ENCODE results near the gene IMPDH2.

IMPDH2 gene

GRCh38 chr3:48990636-48991469 lies 38.3 kb downstream of the IMPDH2 start (continued):
- TF ChIP-seq ZNF394 (tag by site-specific recombination; IDR thresholded peaks at IDR 0.05; ENCODE audit: borderline replicate concordance) (peak; percentile 70; the same call in 1 of the 2 replicates), TSHZ1 (tag by site-specific recombination; IDR thresholded peaks at IDR 0.05; ENCODE audit: borderline replicate concordance) (no peak), INSM2 (tag by site-specific recombination; IDR thresholded peaks at IDR 0.05) (no peak), ZXDB (tag by site-specific recombination; IDR thresholded peaks at IDR 0.05) (peak; percentile 58; the same call in 1 of the 2 replicates)

- Histone ChIP-seq H3K4me3 (ENCODE audit: low read depth, low read length) (peak within 1 kb of the TSS; percentile 83), H3K27ac (ENCODE audit: extremely low read depth, low read depth, low read length) (peak within 1 kb of the TSS; percentile 82), H3K9me3 (ENCODE audit: control insufficient read depth, insufficient read depth, low read depth, low read length) (no peaks in the 10 kb centered on the region), H3K4me1 (ENCODE audit: control insufficient read depth, insufficient read depth, low read length) (no peaks in the 10 kb centered on the region), H3K36me3 (ENCODE audit: control insufficient read depth in 2 of 2, insufficient read depth in 1 of 2, low read length in 2 of 2) (peaks cover 0 to 32% of the 10 kb centered on the region in 2 experiments; a peak in 2 of 3 replicates)
- CTCF ChIA-PET, result interaction anchor here (0.7 to 2.0 kb wide), 5 partner anchors 17 to 32 kb away, joined by 4 to 13 read pairs (median 5); partner anchors contain the start of genes NDUFAF3 and WDR6
- POLR2A ChIA-PET, result interaction anchor here (1.0 to 4.6 kb wide), 6 partner anchors 17 to 104 kb away, joined by 3 to 61 read pairs (median 8); partner anchors contain the start of genes DALRD3, IMPDH2, NDUFAF3 and QRICH1
- TF ChIP-seq OVOL3 (tag by site-specific recombination; IDR thresholded peaks at IDR 0.05) (no peak), ZBTB8A (tag by site-specific recombination; IDR thresholded peaks at IDR 0.05) (peak; percentile 96), TSHZ1 (tag by site-specific recombination; IDR thresholded peaks at IDR 0.05; ENCODE audit: borderline replicate concordance) (0 out of 2 replicates have a peak, but pooled peaks have one; percentile 43), HOXC10 (CRISPR knock-in tag; IDR thresholded peaks at IDR 0.05) (no peak), ZNF266 (tag by site-specific recombination; IDR thresholded peaks at IDR 0.05; ENCODE audit: low read depth) (no peak), ZNF548 (tag by site-specific recombination; IDR thresholded peaks at IDR 0.05) (no peak), ZBTB20 (tag by site-specific recombination; IDR thresholded peaks at IDR 0.05) (peak; percentile 100), ZNF350 (tag by site-specific recombination; IDR thresholded peaks at IDR 0.05) (no peak), ZNF366 (tag by site-specific recombination; conservative IDR thresholded peaks at IDR 0.05) (no peak), ZNF677 (tag by site-specific recombination; IDR thresholded peaks at IDR 0.05) (no peak), ZNF274 (IDR thresholded peaks at IDR 0.05; ENCODE audit: low read length) (no peak), ZNF274 (tag by site-specific recombination; IDR thresholded peaks at IDR 0.05; ENCODE audit: borderline replicate concordance) (no peak), ZNF701 (tag by site-specific recombination; IDR thresholded peaks at IDR 0.05) (no peak), ZNF112 (tag by site-specific recombination; IDR thresholded peaks at IDR 0.05) (no peak), ZNF623 (tag by site-specific recombination; IDR thresholded peaks at IDR 0.05) (no peak), ZNF223 (tag by site-specific recombination; IDR thresholded peaks at IDR 0.05) (no peak), ZNF521 (tag by site-specific recombination; IDR thresholded peaks at IDR 0.05) (no peak), GLI2 (tag by site-specific recombination; IDR thresholded peaks at IDR 0.05; ENCODE audit: borderline replicate concordance, low read depth) (no peak), ZSCAN5A (tag by site-specific recombination; IDR thresholded peaks at IDR 0.05) (no peak)
- TF ChIP-seq, protein P1, sequence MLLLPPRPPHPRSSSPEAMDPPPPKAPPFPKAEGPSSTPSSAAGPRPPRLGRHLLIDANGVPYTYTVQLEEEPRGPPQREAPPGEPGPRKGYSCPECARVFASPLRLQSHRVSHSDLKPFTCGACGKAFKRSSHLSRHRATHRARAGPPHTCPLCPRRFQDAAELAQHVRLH (tag by site-specific recombination; IDR thresholded peaks at IDR 0.05), result no peak
Measured at GRCh38 chr3:48989796-48990635, 39.2 kb downstream of the IMPDH2 start, which contains the start of gene P4HTM. P4HTM (plus strand) TSS chr3:48990241; CDS start chr3:48990257, 16 bp downstream.

All from HEK293 (cell line).